ENCODE results near the gene ZFAND2B. TPM values are rescaled to one million over a fixed set of nuclear protein-coding genes. Genes with fewer than 3 reads are reported as not detected.

ZFAND2B gene
- polyA plus RNA-seq, 1 experiment: 62.9 TPM

- ChIA-PET CTCF (interaction anchor here (0.9 to 9.5 kb wide), 6 partner anchors 10 to 137 kb away, joined by 3 to 61 read pairs (median 5); partner anchors contain the start of genes DNAJB2 and DNPEP), POLR2A (no interaction called here)
- Histone ChIP-seq H3K27me3 (ENCODE audit: control insufficient read depth, insufficient read depth, low read length) (peaks cover 3% of the 10 kb centered on the region), H3K4me3 (ENCODE audit: low read depth, low read length) (no peak overlapping the region), H3K36me3 (ENCODE audit: control insufficient read depth, insufficient read depth, low read length) (peaks cover 10% of the 10 kb centered on the region)
- no peak for TF ChIP-seq CTCF (IDR thresholded peaks at IDR 0.05; ENCODE audit: insufficient read depth, low read depth, low read length)
- DNase-seq (ENCODE audit: low read depth): no peak
These were observed 45.1 kb downstream of the ZFAND2B start for GRCh38 chr2:219251656-219252055.

GRCh38 chr2:219252084-219252483 lies 45.5 kb downstream of the ZFAND2B start:
- TF ChIP-seq CTCF (IDR thresholded peaks at IDR 0.05; ENCODE audit: insufficient read depth, low read depth, low read length): no peak
- no peak overlapping the region for H3K4me3 ChIP-seq (ENCODE audit: low read depth, low read length)

GRCh38 chr2:219252570-219252899 lies 46.0 kb downstream of the ZFAND2B start:
- Histone ChIP-seq H3K27me3 (ENCODE audit: control insufficient read depth, insufficient read depth, low read length) (peaks cover 3% of the 10 kb centered on the region), H3K36me3 (ENCODE audit: control insufficient read depth, insufficient read depth, low read length) (peaks cover 9% of the 10 kb centered on the region), H3K4me3 (ENCODE audit: low read depth, low read length) (peak overlapping the region; percentile 52)
- TF ChIP-seq CTCF (IDR thresholded peaks at IDR 0.05; ENCODE audit: insufficient read depth, low read depth, low read length): no peak
- ChIA-PET POLR2A (interaction anchor here (0.6 kb wide), 2 partner anchors 25 to 47 kb away, joined by 5 to 7 read pairs; no protein-coding TSS in a partner anchor), CTCF (interaction anchor here (0.6 to 9.5 kb wide), 7 partner anchors 9 to 511 kb away, joined by 3 to 61 read pairs (median 5); partner anchors contain the start of genes ANKZF1 and DNAJB2)
- no peak for DNase-seq (ENCODE audit: low read depth)

More at GRCh38 chr2:219252084-219252483, 45.5 kb downstream of the ZFAND2B start:
- peaks cover 3% of the 10 kb centered on the region for H3K27me3 ChIP-seq (ENCODE audit: control insufficient read depth, insufficient read depth, low read length)
- ChIA-PET CTCF (interaction anchor here (0.9 to 9.5 kb wide), 8 partner anchors 10 to 278 kb away, joined by 3 to 61 read pairs (median 4); partner anchors contain the start of genes ANKZF1, DNAJB2 and DNPEP), POLR2A (no interaction called here)
- no peak for DNase-seq (ENCODE audit: low read depth)
- H3K36me3 ChIP-seq (ENCODE audit: control insufficient read depth, insufficient read depth, low read length): peaks cover 10% of the 10 kb centered on the region

- Histone ChIP-seq H3K27me3 (ENCODE audit: control insufficient read depth, insufficient read depth, low read length) (peaks cover 3% of the 10 kb centered on the region), H3K4me3 (ENCODE audit: low read depth, low read length) (peak within 1 kb of the TSS; percentile 52), H3K36me3 (ENCODE audit: control insufficient read depth, insufficient read depth, low read length) (peaks cover 3% of the 10 kb centered on the region)
- DNase-seq (ENCODE audit: low read depth): no peak
- ChIA-PET CTCF (interaction anchor here (0.6 to 9.5 kb wide), 8 partner anchors 9 to 511 kb away, joined by 3 to 61 read pairs (median 4); partner anchors contain the start of genes ANKZF1 and DNAJB2), POLR2A (interaction anchor here (0.6 kb wide), 3 partner anchors 24 to 165 kb away, joined by 4 to 7 read pairs (median 5); partner anchors contain the start of gene DES)
- TF ChIP-seq CTCF (IDR thresholded peaks at IDR 0.05; ENCODE audit: insufficient read depth, low read depth, low read length): no peak
These were observed 46.5 kb downstream of the ZFAND2B start, which contains the start of gene TUBA4B for GRCh38 chr2:219252900-219253752. TUBA4B (plus strand) TSS chr2:219253243; CDS start chr2:219253408, 165 bp downstream.

Measured in BJ (cell line).